SK-N-MC (cell line): ENCODE data around the gene CDC42EP4.

Source experiments
- DNase-seq: peaks from one replicate; pipeline ENCODE4 v3.0.0-alpha.2; 2011; ENCODE audit warnings: low read depth, low spot score
- H3K27ac ChIP-seq: fragments of 200-600 bp; sonication (generic); 2 replicates; pipeline ENCODE4 v1.5.1; 2016; ENCODE audit warnings: mixed run types
- H3K36me3 ChIP-seq: fragments of 200-600 bp; sonication (generic); 2 replicates; pipeline ENCODE4 v1.6.1; 2017; ENCODE audit warnings: antibody characterized with exemption, low read length, mixed read lengths; ENCODE audit not compliant: insufficient read depth
- H3K4me3 ChIP-seq: fragments of 200-600 bp; sonication (generic); 2 replicates; pipeline ENCODE4 v1.5.1; 2016
- H3K9ac ChIP-seq: fragments of 200-600 bp; sonication (generic); 2 replicates; pipeline ENCODE4 v1.8.0; 2017; ENCODE audit warnings: mixed run types, mixed read lengths; ENCODE audit not compliant: insufficient read length
- H3K9me3 ChIP-seq: fragments of 200-600 bp; sonication (generic); 2 replicates; pipeline ENCODE4 v1.6.1; 2017; ENCODE audit warnings: low read depth, mild to moderate bottlenecking, antibody characterized with exemption, low read length, moderate library complexity, mixed read lengths
- EZH2 ChIP-seq: fragments of 200-600 bp; sonication (generic); IDR thresholded peaks from one replicate; pipeline ENCODE4 v1.6.1; 2017; ENCODE audit warnings: antibody characterized with exemption
- FOXP2 ChIP-seq: optimal IDR thresholded peaks from 2 replicates; pipeline ENCODE3; 2011; ENCODE audit warnings: mild to moderate bottlenecking, moderate library complexity; ENCODE audit not compliant: insufficient read depth; ENCODE audit errors: extremely low read length, control extremely low read depth
- POLR2AphosphoS5 ChIP-seq: IDR thresholded peaks from 2 replicates; pipeline ENCODE4 v1.6.1; 2012; ENCODE audit warnings: mild to moderate bottlenecking, low read depth, low read length, borderline replicate concordance

Gene CDC42EP4

GRCh38 chr17:73327676-73328075 lies 15.9 kb upstream of the CDC42EP4 start:
- Histone ChIP-seq H3K36me3 (no peaks in the 10 kb centered on the region), H3K4me3 (no peak overlapping the region), H3K9me3 (no peaks in the 10 kb centered on the region), H3K27ac (no peak overlapping the region), H3K9ac (no peak overlapping the region)
- no peak for DNase-seq
- TF ChIP-seq EZH2 (no peak), FOXP2 (no peak), POLR2AphosphoS5 (no peak)

- no peak for TF ChIP-seq EZH2
- no peak for TF ChIP-seq POLR2AphosphoS5
- no peak for TF ChIP-seq FOXP2
- H3K36me3 ChIP-seq, result no peaks in the 10 kb centered on the region
- no peaks in the 10 kb centered on the region for H3K9me3 ChIP-seq
- H3K27ac ChIP-seq, result no peak overlapping the region
- no peak for DNase-seq
- H3K9ac ChIP-seq, result no peak overlapping the region
- no peak overlapping the region for H3K4me3 ChIP-seq
Measured at GRCh38 chr17:73325527-73325842, 13.7 kb upstream of the CDC42EP4 start.

DNA sequence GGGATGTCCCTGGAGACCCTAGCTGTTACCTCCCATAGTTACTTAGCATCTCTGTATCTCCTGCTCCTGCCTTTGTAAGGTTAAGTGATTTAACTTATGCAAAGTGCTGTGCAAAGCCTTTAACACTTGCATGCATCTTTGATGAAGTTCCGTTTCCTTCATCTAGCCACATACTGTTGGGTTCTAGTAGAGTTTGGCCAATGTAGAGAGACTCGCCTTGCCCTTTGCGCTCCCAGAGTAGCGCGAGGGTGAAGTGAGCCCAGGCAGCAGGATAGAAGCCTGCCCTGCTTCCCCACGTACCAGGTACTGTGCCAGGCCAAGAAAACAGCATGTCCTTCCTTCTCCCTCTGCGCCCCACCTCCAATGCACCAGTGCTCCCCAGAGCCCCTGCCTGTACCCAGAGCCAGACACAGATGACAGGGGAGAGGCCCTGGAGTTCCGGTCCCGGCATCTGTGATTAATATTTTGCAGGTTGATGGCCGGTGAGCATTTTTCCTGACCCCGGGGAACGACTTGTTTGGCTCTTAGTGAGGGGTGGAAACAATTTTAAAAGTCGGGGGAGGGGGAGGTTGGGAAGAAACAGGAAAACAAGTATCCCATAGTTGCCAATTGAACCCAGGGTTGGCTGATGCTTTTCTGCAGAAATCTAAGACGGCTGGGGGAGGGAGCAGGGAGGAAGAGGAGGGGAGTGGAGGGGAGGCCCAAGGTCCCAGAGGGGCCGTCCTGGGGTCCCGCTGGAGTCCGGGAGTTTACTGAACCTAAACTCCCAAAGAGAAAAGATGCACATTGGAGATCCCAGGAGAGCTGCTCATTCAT lies 13.1 kb upstream of the CDC42EP4 start:
- H3K36me3 ChIP-seq, result no peaks in the 10 kb centered on the region
- TF ChIP-seq EZH2 (no peak), POLR2AphosphoS5 (no peak), FOXP2 (no peak)

DNA sequence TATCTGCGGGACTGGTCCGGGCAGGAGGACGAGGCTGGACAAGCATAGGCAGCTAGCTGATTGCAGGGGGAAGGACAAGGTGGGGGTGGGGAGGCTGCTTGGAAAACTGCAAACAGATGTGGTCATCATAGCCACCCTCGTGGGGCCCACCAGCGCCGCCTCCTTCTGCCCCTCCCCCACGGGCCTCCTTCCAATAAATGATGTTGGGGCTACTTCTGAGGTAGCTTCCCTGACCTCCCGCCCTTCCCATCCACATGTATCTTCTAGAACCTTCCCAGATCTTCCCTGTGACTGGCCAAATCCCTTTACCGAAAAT lies 12.3 kb upstream of the CDC42EP4 start:
- H3K9ac ChIP-seq, result no peak overlapping the region
- no peaks in the 10 kb centered on the region for H3K36me3 ChIP-seq
- H3K27ac ChIP-seq, result no peak overlapping the region
- no peak for DNase-seq
- no peaks in the 10 kb centered on the region for H3K9me3 ChIP-seq
- H3K4me3 ChIP-seq, result no peak overlapping the region
- TF ChIP-seq FOXP2 (no peak), POLR2AphosphoS5 (no peak), EZH2 (no peak)

More for the DNA sequence above, 13.1 kb upstream of the CDC42EP4 start:
- Histone ChIP-seq H3K4me3 (no peak overlapping the region), H3K27ac (no peak overlapping the region), H3K9ac (no peak overlapping the region), H3K9me3 (no peaks in the 10 kb centered on the region)
- no peak for DNase-seq

- H3K9me3 ChIP-seq, result no peaks in the 10 kb centered on the region
- no peak overlapping the region for H3K4me3 ChIP-seq
- H3K9ac ChIP-seq, result no peak overlapping the region
- no peak for TF ChIP-seq EZH2
- TF ChIP-seq FOXP2, result no peak
- no peak for TF ChIP-seq POLR2AphosphoS5
- no peaks in the 10 kb centered on the region for H3K36me3 ChIP-seq
- H3K27ac ChIP-seq, result no peak overlapping the region
- no peak for DNase-seq
Measured at GRCh38 chr17:73323409-73324159, 11.8 kb upstream of the CDC42EP4 start.

GRCh38 chr17:73320601-73321264 lies 8.9 kb upstream of the CDC42EP4 start:
- no peak overlapping the region for H3K27ac ChIP-seq
- TF ChIP-seq POLR2AphosphoS5 (no peak), FOXP2 (no peak), EZH2 (no peak)
- no peak for DNase-seq
- no peaks in the 10 kb centered on the region for H3K36me3 ChIP-seq
- H3K4me3 ChIP-seq, result no peak overlapping the region
- H3K9me3 ChIP-seq, result no peaks in the 10 kb centered on the region
- H3K9ac ChIP-seq, result no peak overlapping the region

- no peaks in the 10 kb centered on the region for H3K36me3 ChIP-seq
- DNase-seq, result no peak
- H3K4me3 ChIP-seq, result no peak overlapping the region
- no peak overlapping the region for H3K27ac ChIP-seq
- H3K9me3 ChIP-seq, result no peaks in the 10 kb centered on the region
- H3K9ac ChIP-seq, result no peak overlapping the region
- no peak for TF ChIP-seq EZH2
- TF ChIP-seq FOXP2, result no peak
- no peak for TF ChIP-seq POLR2AphosphoS5
Measured at GRCh38 chr17:73319766-73320165, 8.0 kb upstream of the CDC42EP4 start.

DNA sequence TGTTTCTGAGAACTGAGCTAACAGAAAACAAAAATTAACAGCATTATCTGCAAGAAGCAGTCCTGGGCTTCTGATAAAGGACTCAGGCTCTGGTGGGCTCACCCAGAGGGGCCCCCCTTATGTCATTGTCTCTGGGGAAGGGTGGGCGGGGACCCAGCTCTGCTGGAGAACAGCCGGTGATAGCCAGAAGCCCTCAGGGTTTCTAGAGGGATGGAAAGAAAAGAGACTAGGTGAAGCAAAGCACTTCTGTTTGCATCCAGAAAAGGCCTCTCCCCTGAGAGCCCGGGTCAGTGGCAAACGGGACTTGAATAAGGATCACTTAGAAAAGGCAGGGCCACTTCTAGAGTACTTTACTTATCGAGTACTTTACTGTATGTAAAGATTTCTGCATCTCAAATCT lies 7.0 kb upstream of the CDC42EP4 start:
- H3K9ac ChIP-seq, result no peak overlapping the region
- H3K36me3 ChIP-seq, result no peaks in the 10 kb centered on the region
- no peak overlapping the region for H3K27ac ChIP-seq
- TF ChIP-seq POLR2AphosphoS5 (no peak), FOXP2 (no peak), EZH2 (no peak)
- DNase-seq, result no peak
- no peak overlapping the region for H3K4me3 ChIP-seq
- H3K9me3 ChIP-seq, result no peaks in the 10 kb centered on the region
